ENCODE results near the gene OR10D3. TPM values are rescaled to one million over a fixed set of nuclear protein-coding genes. Genes with fewer than 3 reads are reported as not detected.

The OR10D3 gene
- total and polyA plus RNA-seq, 2 of the 8 experiments (the other 6 are each of a cell fraction or from before 2014, with no cell fraction given) = not detected

- Histone ChIP-seq H3K79me1 (ENCODE audit: low read depth, low read length) (no peaks in the 10 kb centered on the region; the same call in 1 of the 2 replicates), H3K4me3 (ENCODE audit: extremely low read depth in 1 of 4, insufficient read depth in 2 of 4, low read depth in 3 of 4, low read length in 4 of 4) (no peak overlapping the region), H3K23ac (ENCODE audit: insufficient read length) (no peak overlapping the region), H4K5ac (ENCODE audit: insufficient read length, low read depth, low read length) (no peak overlapping the region), H3K9ac (replicated peaks in 1 of 4; ENCODE audit: extremely low read depth in 1 of 4, low read depth in 3 of 4, low read length in 3 of 4) (no peak overlapping the region), H4K20me1 (replicated peaks in 1 of 2; ENCODE audit: control insufficient read depth in 1 of 2, insufficient read depth in 2 of 2, low read length in 2 of 2) (no peaks in the 10 kb centered on the region), H3K18ac (ENCODE audit: extremely low read depth, low read length) (no peak overlapping the region), H2AFZ (ENCODE audit: low read length) (no peak overlapping the region), H2BK20ac (ENCODE audit: low read length) (no peak overlapping the region), H3K23me2 (ENCODE audit: low read depth, low read length) (no peaks in the 10 kb centered on the region), H3K14ac (ENCODE audit: insufficient read length) (no peak overlapping the region), H3K4me1 (replicated peaks in 1 of 4; ENCODE audit: control insufficient read depth in 3 of 4, insufficient read depth in 4 of 4, low read length in 3 of 4) (peaks cover 0 to 4% (median 0%) of the 10 kb centered on the region in 4 experiments; a peak in 1 of 7 replicates), H3K4ac (replicated peaks; ENCODE audit: insufficient read length, low read depth, low read length) (no peak overlapping the region), H3K27me3 (replicated peaks in 1 of 4; ENCODE audit: control insufficient read depth in 3 of 4, extremely low read depth in 1 of 4, insufficient read depth in 3 of 4, low read length in 3 of 4) (no peaks in the 10 kb centered on the region), H2BK120ac (replicated peaks; ENCODE audit: low read depth, low read length) (no peak overlapping the region), H3K27ac (ENCODE audit: low read depth, low read length) (no peak overlapping the region), H3K79me2 (ENCODE audit: control insufficient read depth in 1 of 2, insufficient read depth in 2 of 2, low read length in 2 of 2) (no peaks in the 10 kb centered on the region), H2BK12ac (ENCODE audit: low read depth, low read length) (no peak overlapping the region), H4K8ac (ENCODE audit: extremely low read depth, insufficient read depth, low read length) (no peak overlapping the region), H2AK5ac (ENCODE audit: low read depth, low read length) (no peak overlapping the region), H2BK15ac (ENCODE audit: low read length) (no peak overlapping the region), H3K56ac (replicated peaks; ENCODE audit: insufficient read length, low read depth, low read length) (no peak overlapping the region), H4K91ac (replicated peaks; ENCODE audit: insufficient read length, low read length) (no peak overlapping the region), H3K36me3 (ENCODE audit: control insufficient read depth in 2 of 4, insufficient read depth in 4 of 4, low read length in 3 of 4) (no peaks in the 10 kb centered on the region), H3K4me2 (ENCODE audit: insufficient read depth in 1 of 2, low read depth in 2 of 2, low read length in 2 of 2) (no peak overlapping the region), H2BK5ac (ENCODE audit: low read depth, low read length) (no peak overlapping the region), H3K9me3 (ENCODE audit: insufficient read depth in 2 of 2, low read depth in 1 of 2, low read length in 1 of 2) (no peaks in the 10 kb centered on the region)
- TF ChIP-seq CBX8 (IDR thresholded peaks at IDR 0.05; ENCODE audit: borderline replicate concordance, low read depth, low read length) (no peak), KDM4A (IDR thresholded peaks at IDR 0.05; ENCODE audit: low read depth, low read length, severe bottlenecking) (no peak), BCL11A (IDR thresholded peaks at IDR 0.05; ENCODE audit: low read depth in 2 of 2, low read length in 2 of 2) (no peak), PHF8 (conservative IDR thresholded peaks at IDR 0.05; ENCODE audit: low read depth, low read length) (no peak), RNF2 (IDR thresholded peaks at IDR 0.05; ENCODE audit: borderline replicate concordance, low read depth, low read length, missing control alignments, poor library complexity, severe bottlenecking) (no peak), ASH2L (IDR thresholded peaks at IDR 0.05; ENCODE audit: low read length) (no peak), CEBPB (IDR thresholded peaks at IDR 0.05; ENCODE audit: low read depth, low read length) (no peak), RBBP5 (IDR thresholded peaks at IDR 0.05; ENCODE audit: borderline replicate concordance, low read depth, low read length) (no peak), POLR2A (IDR thresholded peaks at IDR 0.05; ENCODE audit: control extremely low read depth in 1 of 2, low read depth in 2 of 2, low read length in 2 of 2) (no peak), TEAD4 (IDR thresholded peaks at IDR 0.05; ENCODE audit: low read depth, low read length) (no peak)
- DNase-seq (ENCODE audit: low read depth in 1 of 2, low spot score in 2 of 2) (no peak), FAIRE-seq (no peak)
- ChIA-PET POLR2A (ENCODE audit: partially characterized antibody) (no interaction called here), CTCF (ENCODE audit: partially characterized antibody) (no interaction called here)
- WGBS, 2 experiments (ENCODE audit: extremely low coverage in 1 of 2, insufficient coverage in 1 of 2, insufficient read length in 1 of 2, insufficient replicate concordance in 2 of 2, low coverage in 1 of 2, low lambda C conversion rate in 2 of 2, missing lambda C conversion rate in 1 of 2) = 87% methylated on average over 2 of the region's 2 CpGs; no CpG with 5 or more reads in 1 of the 2 experiments
These were observed 35.2 kb upstream of the OR10D3 start for GRCh38 chr11:124147951-124148350.
